Ascending aorta (tissue), 2 donors: ENCODE results near the gene ZBED6. TPM values are rescaled to one million over a fixed set of nuclear protein-coding genes. Genes with fewer than 3 reads are reported as not detected.

ENCODE experiments used
- DNase-seq, 2 donors: peaks; one replicate each; pipeline ENCODE4 v3.0.0-alpha.2; 2019; ENCODE audit warnings: low spot score in 2 of 2
- H3K27ac ChIP-seq, 2 donors: fragments of 200-600 bp; sonication (generic); one replicate each; pipeline ENCODE4 v1.5.1; 2016 to 2017; ENCODE audit warnings: mild to moderate bottlenecking in 1 of 2
- H3K27me3 ChIP-seq: fragments of 200-600 bp; sonication (generic); one replicate; pipeline ENCODE4 v1.5.1; 2017
- H3K36me3 ChIP-seq, 2 donors: fragments of 200-600 bp; sonication (generic); one replicate each; pipeline ENCODE4 v1.5.1; 2016
- H3K4me1 ChIP-seq, 2 donors: fragments of 200-600 bp; sonication (generic); one replicate each; pipeline ENCODE4 v1.5.1; 2016 to 2017; ENCODE audit warnings: mild to moderate bottlenecking in 1 of 2
- H3K4me3 ChIP-seq, 2 donors: fragments of 200-600 bp; sonication (generic); one replicate each; pipeline ENCODE4 v1.5.1; 2016 to 2017; ENCODE audit warnings: mild to moderate bottlenecking in 1 of 2
- H3K9me3 ChIP-seq, 2 donors: fragments of 200-600 bp; sonication (generic); one replicate each; pipeline ENCODE4 v1.5.1; 2016
- intact Hi-C: fragments of 100-400 bp; cut with DNase I; formaldehyde crosslinking; loops from one replicate; pipeline ENCODE4 v1.15.1; 2023
- total RNA-seq: library from RNA; depleted of rRNA; stranded (reverse); fragments of >200 nt; gene quantifications from one replicate; pipeline ENCODE4 v1.1.0, GENCODE V29; 2016
- TF ChIP-seq, protein P1 (sequence below), 3 experiments: fragments of 200-600 bp in 2 of 3; fragments of 450-650 bp in 1 of 3; sonication (generic) in 2 of 3; IDR thresholded peaks; one replicate each; pipeline ENCODE4 v1.5.1; 2016 to 2019; ENCODE audit warnings: antibody characterized with exemption in 3 of 3, mild to moderate bottlenecking in 1 of 3, moderate library complexity in 1 of 3

ZBED6 gene
- total RNA-seq, 1 donor from 2014 or later = 1.5 TPM

DNA sequence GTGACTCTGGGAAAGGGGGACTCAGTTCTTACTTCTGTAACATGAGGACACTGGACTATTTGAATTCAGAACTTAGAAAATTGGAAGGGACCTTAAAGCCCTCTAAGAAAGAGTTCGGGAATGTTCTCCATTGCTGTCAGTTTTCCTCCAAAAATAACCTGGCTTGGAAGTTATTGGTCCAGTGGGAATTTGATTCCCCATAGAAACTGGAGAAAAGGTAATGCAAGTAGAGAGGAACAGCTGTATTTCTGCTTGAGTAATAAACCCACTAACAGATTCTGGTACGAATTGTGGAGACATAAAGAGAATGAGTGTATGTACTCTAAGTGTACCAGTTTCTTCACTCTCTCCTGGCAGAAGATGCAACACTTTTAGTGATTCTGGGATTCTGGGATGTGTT, 1.8 kb downstream of the ZBED6 start:
- H3K27me3 ChIP-seq = no peaks in the 10 kb centered on the region
- peak overlapping the region in 1 of 2 donors; percentile 96 for H3K27ac ChIP-seq
- H3K4me1 ChIP-seq = peaks cover 9 to 41% of the 10 kb centered on the region in 2 donors
- H3K9me3 ChIP-seq = no peaks in the 10 kb centered on the region
- H3K4me3 ChIP-seq = peak overlapping the region; percentile 82 to 92
- DNase-seq = no peak
- TF ChIP-seq, protein P1, sequence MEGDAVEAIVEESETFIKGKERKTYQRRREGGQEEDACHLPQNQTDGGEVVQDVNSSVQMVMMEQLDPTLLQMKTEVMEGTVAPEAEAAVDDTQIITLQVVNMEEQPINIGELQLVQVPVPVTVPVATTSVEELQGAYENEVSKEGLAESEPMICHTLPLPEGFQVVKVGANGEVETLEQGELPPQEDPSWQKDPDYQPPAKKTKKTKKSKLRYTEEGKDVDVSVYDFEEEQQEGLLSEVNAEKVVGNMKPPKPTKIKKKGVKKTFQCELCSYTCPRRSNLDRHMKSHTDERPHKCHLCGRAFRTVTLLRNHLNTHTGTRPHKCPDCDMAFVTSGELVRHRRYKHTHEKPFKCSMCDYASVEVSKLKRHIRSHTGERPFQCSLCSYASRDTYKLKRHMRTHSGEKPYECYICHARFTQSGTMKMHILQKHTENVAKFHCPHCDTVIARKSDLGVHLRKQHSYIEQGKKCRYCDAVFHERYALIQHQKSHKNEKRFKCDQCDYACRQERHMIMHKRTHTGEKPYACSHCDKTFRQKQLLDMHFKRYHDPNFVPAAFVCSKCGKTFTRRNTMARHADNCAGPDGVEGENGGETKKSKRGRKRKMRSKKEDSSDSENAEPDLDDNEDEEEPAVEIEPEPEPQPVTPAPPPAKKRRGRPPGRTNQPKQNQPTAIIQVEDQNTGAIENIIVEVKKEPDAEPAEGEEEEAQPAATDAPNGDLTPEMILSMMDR (IDR thresholded peaks at IDR 0.05) = no peak
- intact Hi-C loops = loop anchor here (5.0 to 10.0 kb wide), 5 partner anchors 60 to 710 kb away; partner anchors contain the start of gene ATP2B4
- H3K36me3 ChIP-seq = peaks cover 4 to 8% of the 10 kb centered on the region in 2 donors

DNA sequence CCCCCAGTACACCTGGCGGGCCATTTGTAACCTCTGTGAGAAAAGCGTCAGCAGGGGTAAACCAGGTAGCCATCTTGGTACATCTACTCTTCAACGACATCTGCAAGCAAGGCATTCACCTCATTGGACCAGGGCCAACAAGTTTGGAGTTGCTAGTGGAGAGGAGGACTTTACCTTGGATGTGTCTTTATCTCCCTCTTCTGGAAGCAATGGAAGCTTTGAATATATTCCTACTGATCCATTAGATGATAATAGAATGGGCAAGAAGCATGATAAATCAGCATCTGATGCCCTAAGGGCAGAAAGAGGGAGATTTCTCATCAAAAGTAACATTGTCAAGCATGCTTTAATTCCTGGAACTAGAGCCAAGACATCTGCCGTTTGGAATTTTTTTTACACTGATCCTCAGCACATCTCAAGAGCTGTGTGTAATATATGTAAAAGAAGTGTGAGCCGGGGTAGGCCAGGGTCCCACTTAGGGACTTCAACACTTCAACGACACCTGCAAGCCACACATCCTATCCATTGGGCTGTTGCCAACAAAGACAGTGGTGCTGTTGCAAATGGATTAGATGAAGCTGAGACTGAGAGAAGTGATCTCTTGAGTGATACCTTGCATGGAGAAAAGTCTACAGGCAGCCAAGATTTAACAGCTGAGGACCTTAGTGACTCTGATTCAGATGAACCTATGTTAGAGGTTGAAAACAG, 2.7 kb downstream of the ZBED6 start:
- Histone ChIP-seq H3K4me1 (peaks cover 9 to 41% of the 10 kb centered on the region in 2 donors), H3K36me3 (peaks cover 4 to 12% of the 10 kb centered on the region in 2 donors), H3K9me3 (no peaks in the 10 kb centered on the region), H3K27ac (no peak overlapping the region), H3K4me3 (peak overlapping the region in 1 of 2 donors; percentile 82), H3K27me3 (no peaks in the 10 kb centered on the region)
- intact Hi-C loops = loop anchor here (5.0 to 10.0 kb wide), 5 partner anchors 59 to 709 kb away; partner anchors contain the start of gene ATP2B4
- no peak for DNase-seq
- TF ChIP-seq, protein P1 (IDR thresholded peaks at IDR 0.05) = no peak

DNA sequence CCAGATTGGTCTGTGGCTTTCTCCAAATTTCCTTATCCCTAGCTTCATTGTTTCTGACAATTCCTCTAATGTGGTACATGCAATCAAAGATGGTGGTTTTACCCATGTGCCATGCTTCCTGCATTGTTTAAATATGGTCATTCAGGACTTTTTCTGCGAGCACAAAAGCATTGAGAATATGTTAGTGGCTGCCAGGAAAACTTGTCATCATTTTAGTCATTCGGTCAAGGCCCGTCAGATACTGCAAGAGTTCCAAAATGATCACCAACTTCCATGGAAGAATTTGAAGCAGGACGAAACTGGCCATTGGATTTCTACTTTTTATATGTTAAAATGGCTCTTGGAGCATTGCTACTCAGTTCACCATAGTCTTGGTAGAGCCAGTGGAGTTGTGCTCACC, 3.7 kb downstream of the ZBED6 start:
- Histone ChIP-seq H3K27ac (no peak overlapping the region), H3K4me3 (no peak overlapping the region), H3K4me1 (peaks cover 9 to 41% of the 10 kb centered on the region in 2 donors)

GRCh38 chr1:203799971-203800370, 4.5 kb downstream of the ZBED6 start:
- DNase-seq = no peak
- Histone ChIP-seq H3K36me3 (peaks cover 7 to 18% of the 10 kb centered on the region in 2 donors), H3K4me3 (peak overlapping the region in 1 of 2 donors; percentile 31), H3K27ac (peak overlapping the region in 1 of 2 donors; percentile 15), H3K9me3 (no peaks in the 10 kb centered on the region), H3K4me1 (peaks cover 9 to 41% of the 10 kb centered on the region in 2 donors), H3K27me3 (no peaks in the 10 kb centered on the region)
- intact Hi-C loops = loop anchor here (5.0 to 10.0 kb wide), 5 partner anchors 57 to 707 kb away; partner anchors contain the start of gene ATP2B4
- TF ChIP-seq, protein P1 (IDR thresholded peaks at IDR 0.05) = no peak

More for the DNA sequence above, 3.7 kb downstream of the ZBED6 start:
- DNase-seq = no peak
- intact Hi-C loops = loop anchor here (5.0 to 10.0 kb wide), 5 partner anchors 58 to 708 kb away; partner anchors contain the start of gene ATP2B4
- H3K36me3 ChIP-seq = peaks cover 7 to 18% of the 10 kb centered on the region in 2 donors
- no peaks in the 10 kb centered on the region for H3K27me3 ChIP-seq
- TF ChIP-seq, protein P1 (IDR thresholded peaks at IDR 0.05) = no peak
- no peaks in the 10 kb centered on the region for H3K9me3 ChIP-seq

DNA sequence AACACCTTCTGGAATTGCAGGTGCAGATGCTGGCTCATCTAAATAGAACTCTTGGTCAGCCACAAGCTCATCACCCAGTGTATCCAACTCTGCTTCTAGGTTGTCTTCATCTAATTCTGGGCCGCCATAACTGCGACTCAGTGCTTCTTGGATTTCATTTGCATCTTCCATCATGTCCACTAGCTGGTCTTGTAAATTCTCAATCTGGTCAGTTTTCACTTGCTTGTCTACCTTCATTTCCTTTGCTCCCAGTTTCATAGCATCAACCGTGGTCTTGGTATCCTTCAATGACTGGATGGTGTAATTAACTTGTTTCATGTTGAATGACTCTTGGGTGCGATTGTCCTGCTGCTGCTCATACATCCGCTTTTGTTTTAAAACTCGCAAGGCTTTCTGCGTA, 10.3 kb downstream of the ZBED6 start:
- no peak for DNase-seq
- no peaks in the 10 kb centered on the region for H3K27me3 ChIP-seq
- H3K36me3 ChIP-seq = peaks cover 6 to 21% of the 10 kb centered on the region in 2 donors
- no peak overlapping the region for H3K27ac ChIP-seq
- no peaks in the 10 kb centered on the region for H3K9me3 ChIP-seq
- no peak overlapping the region for H3K4me3 ChIP-seq
- TF ChIP-seq, protein P1 (IDR thresholded peaks at IDR 0.05) = no peak
- intact Hi-C loops = no loop called here
- H3K4me1 ChIP-seq = peaks cover 4 to 28% of the 10 kb centered on the region in 2 donors
